OCI-LY1 (cell line): ENCODE data around the gene CNTN5.

Experiments
- CTCF ChIP-seq: fragments of 200-600 bp; sonication (generic), shearing (Covaris generic); IDR thresholded peaks from 2 replicates; pipeline ENCODE4 v1.5.1; 2017; ENCODE audit warnings: mild to moderate bottlenecking, antibody characterized with exemption, low read length, moderate library complexity, mixed read lengths
- EZH2 ChIP-seq: fragments of 200-600 bp; sonication (generic), shearing (Covaris generic); IDR thresholded peaks from 2 replicates; pipeline ENCODE4 v1.8.0; 2017; ENCODE audit warnings: borderline replicate concordance, mixed run types, mild to moderate bottlenecking, antibody characterized with exemption, low read length, moderate library complexity, mixed read lengths

GRCh38 chr11:99188221-99188620 lies 167.5 kb downstream of the CNTN5 start:
- no peak for TF ChIP-seq CTCF
- no peak for TF ChIP-seq EZH2
